ENCODE data around the gene PTPRD.

DNA sequence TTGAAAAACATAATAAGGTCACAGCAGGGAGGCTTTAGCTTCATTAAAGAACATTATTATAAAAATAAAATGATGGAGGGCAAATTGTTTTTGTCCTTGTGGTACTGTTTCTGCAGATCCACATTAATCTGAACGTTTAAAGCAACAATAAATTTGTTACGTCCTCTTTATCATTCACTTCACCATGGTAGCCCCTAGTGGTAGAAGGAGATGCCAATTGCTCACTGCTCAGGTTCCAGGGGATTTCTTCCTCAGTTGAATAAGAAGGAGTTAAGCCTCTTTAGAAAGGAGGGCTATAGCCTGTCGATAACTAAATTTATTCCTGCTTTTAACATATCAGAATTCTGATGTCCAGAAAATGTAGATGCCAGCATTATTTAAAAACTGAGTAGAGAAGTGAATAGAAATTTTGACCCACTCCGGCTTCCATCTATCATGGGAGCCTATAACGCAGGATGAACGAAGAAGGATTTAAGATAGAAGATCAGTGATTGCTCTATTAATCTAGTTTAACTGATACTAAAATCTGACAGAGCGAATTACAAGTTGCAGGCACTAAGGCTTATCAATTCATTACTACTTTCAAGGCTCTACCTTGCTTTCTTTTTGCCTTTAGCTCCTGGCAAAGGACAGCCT is 692.3 kb downstream of the PTPRD start:
- TF ChIP-seq, protein P1, sequence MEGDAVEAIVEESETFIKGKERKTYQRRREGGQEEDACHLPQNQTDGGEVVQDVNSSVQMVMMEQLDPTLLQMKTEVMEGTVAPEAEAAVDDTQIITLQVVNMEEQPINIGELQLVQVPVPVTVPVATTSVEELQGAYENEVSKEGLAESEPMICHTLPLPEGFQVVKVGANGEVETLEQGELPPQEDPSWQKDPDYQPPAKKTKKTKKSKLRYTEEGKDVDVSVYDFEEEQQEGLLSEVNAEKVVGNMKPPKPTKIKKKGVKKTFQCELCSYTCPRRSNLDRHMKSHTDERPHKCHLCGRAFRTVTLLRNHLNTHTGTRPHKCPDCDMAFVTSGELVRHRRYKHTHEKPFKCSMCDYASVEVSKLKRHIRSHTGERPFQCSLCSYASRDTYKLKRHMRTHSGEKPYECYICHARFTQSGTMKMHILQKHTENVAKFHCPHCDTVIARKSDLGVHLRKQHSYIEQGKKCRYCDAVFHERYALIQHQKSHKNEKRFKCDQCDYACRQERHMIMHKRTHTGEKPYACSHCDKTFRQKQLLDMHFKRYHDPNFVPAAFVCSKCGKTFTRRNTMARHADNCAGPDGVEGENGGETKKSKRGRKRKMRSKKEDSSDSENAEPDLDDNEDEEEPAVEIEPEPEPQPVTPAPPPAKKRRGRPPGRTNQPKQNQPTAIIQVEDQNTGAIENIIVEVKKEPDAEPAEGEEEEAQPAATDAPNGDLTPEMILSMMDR (IDR thresholded peaks at IDR 0.05 in 8 of 11, conservative IDR thresholded peaks at IDR 0.05 in 3 of 11), result peak in 1 of 11 experiments; percentile 10
- no peak for TF ChIP-seq POLR2A (IDR thresholded peaks at IDR 0.05)
